ENCODE measurements around the gene TRABD2B.

DNA sequence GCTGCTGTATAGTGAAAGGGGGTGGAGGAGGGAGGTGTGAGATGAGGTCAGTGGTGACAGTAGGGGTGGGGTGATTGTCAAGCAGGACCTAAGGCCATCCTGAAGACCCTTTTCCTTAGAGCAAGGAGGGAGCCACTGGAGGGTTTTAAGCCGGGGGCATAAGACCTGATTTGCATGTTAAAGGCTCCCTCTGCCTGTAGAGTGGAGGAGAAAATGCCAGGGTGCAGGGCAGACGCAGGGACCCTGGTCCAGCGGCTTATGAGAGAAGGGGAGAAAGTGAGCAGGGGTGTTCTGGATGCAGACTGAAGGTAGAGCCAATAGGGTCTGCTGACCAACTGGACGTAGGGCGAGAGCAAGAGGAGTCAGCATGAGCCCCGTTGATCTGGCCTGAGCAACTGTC is 154.1 kb downstream of the TRABD2B start:
- TF ChIP-seq POLR2A (IDR thresholded peaks at IDR 0.05) = no peak
- TF ChIP-seq, protein P1, sequence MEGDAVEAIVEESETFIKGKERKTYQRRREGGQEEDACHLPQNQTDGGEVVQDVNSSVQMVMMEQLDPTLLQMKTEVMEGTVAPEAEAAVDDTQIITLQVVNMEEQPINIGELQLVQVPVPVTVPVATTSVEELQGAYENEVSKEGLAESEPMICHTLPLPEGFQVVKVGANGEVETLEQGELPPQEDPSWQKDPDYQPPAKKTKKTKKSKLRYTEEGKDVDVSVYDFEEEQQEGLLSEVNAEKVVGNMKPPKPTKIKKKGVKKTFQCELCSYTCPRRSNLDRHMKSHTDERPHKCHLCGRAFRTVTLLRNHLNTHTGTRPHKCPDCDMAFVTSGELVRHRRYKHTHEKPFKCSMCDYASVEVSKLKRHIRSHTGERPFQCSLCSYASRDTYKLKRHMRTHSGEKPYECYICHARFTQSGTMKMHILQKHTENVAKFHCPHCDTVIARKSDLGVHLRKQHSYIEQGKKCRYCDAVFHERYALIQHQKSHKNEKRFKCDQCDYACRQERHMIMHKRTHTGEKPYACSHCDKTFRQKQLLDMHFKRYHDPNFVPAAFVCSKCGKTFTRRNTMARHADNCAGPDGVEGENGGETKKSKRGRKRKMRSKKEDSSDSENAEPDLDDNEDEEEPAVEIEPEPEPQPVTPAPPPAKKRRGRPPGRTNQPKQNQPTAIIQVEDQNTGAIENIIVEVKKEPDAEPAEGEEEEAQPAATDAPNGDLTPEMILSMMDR (IDR thresholded peaks at IDR 0.05) = no peak

Measured in body of pancreas (tissue), 4 donors.